Mammary epithelial cell (primary cell): ENCODE data around the gene PIR.

Experiments
- CTCF ChIP-seq, 2 donors: IDR thresholded peaks in 1 of 2; conservative IDR thresholded peaks in 1 of 2; 2 replicates each; pipeline ENCODE4 v1.5.1; 2011 to 2012; ENCODE audit warnings: inconsistent platforms in 2 of 2, low read length in 2 of 2, mild to moderate bottlenecking in 2 of 2, control low read depth in 1 of 2, low read depth in 1 of 2; ENCODE audit not compliant: insufficient read depth in 1 of 2; ENCODE audit errors: extremely low read depth in 1 of 2
- EZH2 ChIP-seq: IDR thresholded peaks from 2 replicates; pipeline ENCODE4 v1.6.1; 2012; ENCODE audit warnings: low read length, inconsistent platforms, borderline replicate concordance

- no peak for TF ChIP-seq CTCF (conservative IDR thresholded peaks at IDR 0.05 in 1 of 2, IDR thresholded peaks at IDR 0.05 in 1 of 2; ENCODE audit: extremely low read depth in 1 of 2, insufficient read depth in 1 of 2, low read depth in 1 of 2, low read length in 2 of 2)
- TF ChIP-seq EZH2 = no peak
These were observed 27.8 kb downstream of the PIR start for GRCh38 chrX:15465347-15465746.
